Measurements from ENCODE around the gene SLCO1C1.
"Not testable (repeated sequence)": the region's sequence is repeated elsewhere in the genome, so short reads cannot be mapped to it uniquely, and the experiment has no call there.

SLCO1C1 gene, protein sequence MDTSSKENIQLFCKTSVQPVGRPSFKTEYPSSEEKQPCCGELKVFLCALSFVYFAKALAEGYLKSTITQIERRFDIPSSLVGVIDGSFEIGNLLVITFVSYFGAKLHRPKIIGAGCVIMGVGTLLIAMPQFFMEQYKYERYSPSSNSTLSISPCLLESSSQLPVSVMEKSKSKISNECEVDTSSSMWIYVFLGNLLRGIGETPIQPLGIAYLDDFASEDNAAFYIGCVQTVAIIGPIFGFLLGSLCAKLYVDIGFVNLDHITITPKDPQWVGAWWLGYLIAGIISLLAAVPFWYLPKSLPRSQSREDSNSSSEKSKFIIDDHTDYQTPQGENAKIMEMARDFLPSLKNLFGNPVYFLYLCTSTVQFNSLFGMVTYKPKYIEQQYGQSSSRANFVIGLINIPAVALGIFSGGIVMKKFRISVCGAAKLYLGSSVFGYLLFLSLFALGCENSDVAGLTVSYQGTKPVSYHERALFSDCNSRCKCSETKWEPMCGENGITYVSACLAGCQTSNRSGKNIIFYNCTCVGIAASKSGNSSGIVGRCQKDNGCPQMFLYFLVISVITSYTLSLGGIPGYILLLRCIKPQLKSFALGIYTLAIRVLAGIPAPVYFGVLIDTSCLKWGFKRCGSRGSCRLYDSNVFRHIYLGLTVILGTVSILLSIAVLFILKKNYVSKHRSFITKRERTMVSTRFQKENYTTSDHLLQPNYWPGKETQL

DNA sequence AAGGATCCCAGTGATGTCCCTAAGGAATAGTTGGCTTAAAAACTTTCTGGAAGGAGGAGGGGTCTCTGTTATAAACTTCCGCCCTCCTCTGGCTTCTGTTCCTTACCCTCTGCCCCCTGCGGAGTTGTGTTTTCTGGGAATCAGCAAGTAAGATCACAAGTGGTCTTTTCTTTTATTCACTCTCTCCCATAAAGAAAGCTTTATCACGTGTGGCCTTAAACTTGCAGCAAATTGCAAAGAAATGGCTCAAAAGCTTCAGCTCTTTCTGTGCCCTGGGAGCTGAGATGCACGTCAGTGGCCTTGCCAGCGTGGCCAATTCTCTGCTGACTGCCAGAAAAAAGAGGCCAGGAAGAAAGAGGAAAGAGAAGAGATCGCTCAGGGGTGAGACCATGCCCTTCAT lies at the start of gene SLCO1C1:
Gene SLCO1C1 (plus strand): TSS at position 101 of the 400 bp plus-strand sequence. CDS start 4,245 bp downstream, outside the sequence.
- in situ Hi-C loops (cut with HindIII; ENCODE audit: low sequenced_read_pairs): no loop called here

DNA sequence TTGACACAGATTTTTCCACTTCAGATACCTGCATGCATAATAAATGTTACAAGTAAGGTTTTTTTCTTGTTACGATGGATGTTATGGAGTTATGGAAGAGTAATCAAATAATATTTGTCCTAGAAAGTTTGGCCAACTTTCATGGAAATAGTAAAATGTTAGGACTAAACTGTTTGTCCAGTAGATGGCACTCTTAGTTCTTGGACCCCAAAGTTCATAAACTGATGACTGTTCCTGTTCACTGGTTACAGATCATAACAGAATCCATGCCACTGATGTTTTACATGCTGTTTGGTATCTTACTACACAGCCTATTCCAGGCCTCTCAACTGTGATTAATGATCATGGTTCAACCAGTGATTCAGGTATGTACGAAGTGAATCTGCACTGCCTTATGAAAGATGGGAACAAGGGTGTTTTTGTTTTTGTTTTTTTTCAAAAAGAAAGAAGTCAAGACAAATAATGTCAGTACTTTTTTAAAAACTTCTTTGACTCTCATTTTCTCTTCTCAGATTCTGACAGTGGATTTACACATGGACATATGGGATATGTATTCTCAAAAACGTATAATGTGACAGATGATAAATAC lies 48.8 kb upstream of the SLCO1C1 start:
- in situ Hi-C loops (cut with HindIII; ENCODE audit: low sequenced_read_pairs): no loop called here

DNA sequence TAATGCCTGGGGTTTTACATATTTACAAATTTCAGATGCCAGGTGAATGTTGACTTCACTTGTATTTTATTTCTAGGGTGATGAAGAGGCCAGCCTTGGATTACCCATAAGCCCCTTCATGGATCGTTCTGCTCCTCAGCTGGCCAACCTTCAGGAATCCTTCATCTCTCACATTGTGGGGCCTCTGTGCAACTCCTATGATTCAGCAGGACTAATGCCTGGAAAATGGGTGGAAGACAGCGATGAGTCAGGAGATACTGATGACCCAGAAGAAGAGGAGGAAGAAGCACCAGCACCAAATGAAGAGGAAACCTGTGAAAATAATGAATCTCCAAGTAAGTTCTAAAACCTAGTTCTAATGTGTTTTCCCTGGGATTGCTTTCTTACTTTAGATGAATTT lies 41.3 kb upstream of the SLCO1C1 start:
- in situ Hi-C loops (cut with HindIII; ENCODE audit: low sequenced_read_pairs): no loop called here

DNA sequence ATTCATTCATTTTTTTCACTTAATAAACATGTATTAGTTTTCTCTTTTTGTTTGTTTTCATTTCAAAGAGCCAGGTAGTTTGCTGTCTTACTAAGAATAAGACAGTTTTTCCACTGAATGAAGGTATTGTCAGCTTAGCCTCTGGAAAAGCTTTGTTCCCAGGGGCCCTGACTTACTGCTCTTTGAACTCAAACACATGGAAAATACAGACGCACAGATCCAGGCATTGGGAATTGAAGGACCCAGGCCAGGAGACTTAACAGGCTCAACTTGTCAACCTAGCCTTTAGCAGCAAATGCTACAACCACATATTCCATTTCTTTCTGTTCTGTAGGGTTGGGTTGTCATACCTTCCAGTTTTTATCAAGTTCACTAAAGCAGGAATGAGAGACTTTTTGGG lies 38.5 kb upstream of the SLCO1C1 start:
- in situ Hi-C loops (cut with HindIII; ENCODE audit: low sequenced_read_pairs): no loop called here

DNA sequence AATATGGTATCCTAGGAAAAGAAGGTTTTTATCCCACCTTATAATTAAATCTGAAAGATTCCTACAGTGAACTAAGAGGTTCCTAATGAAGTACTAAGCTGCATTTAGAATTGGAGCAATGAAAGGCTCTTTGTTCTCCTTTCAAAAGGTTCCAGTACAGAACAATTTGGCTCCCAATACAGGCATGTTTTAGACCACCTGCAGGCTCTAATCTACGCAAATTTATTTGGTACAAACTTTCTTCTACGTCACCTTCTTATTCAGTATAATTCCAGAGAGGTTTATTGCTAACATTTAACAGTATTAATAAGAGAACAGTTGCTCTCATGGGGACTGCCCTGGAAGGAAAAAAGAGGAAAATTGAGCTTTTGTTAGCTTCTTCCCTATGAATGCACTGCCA lies 37.6 kb upstream of the SLCO1C1 start:
- in situ Hi-C loops (cut with HindIII; ENCODE audit: low sequenced_read_pairs): no loop called here

DNA sequence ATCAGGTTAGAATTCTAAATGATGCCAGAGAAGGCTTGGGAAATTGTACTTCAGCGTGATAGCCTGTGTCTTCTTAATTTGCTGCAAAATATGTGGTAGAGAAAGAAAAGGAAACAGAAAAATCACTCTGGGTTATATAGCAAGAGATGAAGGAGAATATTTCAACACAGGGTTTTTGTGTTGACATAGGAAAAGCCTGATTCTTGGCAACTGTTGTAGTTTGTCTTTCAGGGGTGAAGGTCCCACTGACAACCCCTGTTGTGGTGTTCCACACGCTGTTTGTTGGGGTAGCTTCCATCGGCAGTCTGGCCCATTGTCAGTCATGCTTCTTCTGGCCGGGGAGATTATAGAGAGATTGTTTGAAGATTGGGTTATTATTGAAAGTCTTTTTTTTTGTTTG lies 13.8 kb upstream of the SLCO1C1 start:
- in situ Hi-C loops (cut with HindIII; ENCODE audit: low sequenced_read_pairs): no loop called here

DNA sequence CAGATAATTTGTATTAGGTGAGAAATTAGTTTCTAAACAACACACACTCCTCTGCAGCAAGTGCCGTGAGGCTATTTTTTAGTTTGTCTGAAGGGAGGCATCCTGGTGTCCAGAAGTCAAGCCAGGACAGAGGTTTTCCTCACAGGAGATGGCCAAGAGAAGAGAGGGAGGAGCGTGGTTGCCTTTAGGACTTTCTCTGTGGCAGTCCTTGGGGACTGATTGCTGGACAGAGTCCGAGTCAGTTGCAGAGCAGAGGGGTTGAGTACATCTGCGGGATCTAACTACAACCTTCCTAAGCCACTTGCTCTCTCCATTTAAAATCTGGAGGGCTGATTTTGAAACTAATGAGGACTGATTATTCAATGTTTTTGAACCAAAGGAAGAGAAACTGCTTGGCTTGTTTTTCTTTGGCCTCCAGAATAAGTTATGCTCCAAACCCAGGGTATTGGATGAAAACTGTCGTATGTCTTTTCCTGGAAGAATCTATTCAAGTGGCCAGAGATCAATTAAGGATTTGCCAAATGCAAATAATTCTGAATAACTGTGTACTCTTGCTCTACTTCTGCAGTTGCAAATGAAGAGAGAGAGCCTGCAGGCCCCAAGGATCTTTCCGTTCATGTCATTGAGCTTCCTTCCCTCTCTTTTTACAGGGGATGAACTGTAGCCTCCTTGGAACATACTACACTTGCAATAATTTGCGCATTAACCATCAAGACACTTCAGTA lies 1.2 kb downstream of the SLCO1C1 start:
- in situ Hi-C loops (cut with HindIII; ENCODE audit: low sequenced_read_pairs): no loop called here

DNA sequence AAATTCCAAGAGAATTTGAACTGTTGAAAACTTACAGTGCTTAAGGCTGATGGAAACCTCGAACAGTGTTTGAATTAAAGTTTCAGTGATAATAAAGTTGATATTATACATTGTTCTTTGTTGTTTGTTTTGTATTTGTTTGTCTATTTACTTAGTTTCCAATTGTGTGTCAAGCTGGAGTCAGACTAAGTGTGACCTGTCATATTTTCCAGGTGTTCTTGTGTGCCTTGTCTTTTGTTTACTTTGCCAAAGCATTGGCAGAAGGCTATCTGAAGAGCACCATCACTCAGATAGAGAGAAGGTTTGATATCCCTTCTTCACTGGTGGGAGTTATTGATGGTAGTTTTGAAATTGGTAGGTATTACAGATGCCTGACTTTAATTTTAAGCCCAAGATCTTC lies 6.0 kb downstream of the SLCO1C1 start:
- in situ Hi-C loops (cut with HindIII; ENCODE audit: low sequenced_read_pairs): no loop called here

DNA sequence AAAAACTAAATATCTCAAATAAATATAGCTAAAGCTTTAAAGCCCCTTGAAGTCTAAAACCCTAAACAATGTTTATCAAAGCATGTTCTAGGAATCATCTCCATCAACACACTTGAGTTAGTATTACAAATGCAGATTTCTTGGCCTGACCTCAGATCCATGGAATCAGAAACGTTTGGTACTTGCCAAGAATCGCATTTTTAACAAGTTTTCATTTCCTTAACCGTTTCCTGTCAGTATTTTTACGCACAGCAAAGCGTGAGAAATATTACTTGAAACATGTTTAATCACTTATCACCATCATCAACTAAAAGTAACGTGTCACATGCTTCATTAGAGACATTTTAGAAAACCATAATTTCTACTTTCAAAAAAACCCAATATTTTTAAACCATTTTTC lies 9.7 kb downstream of the SLCO1C1 start:
- in situ Hi-C loops (cut with HindIII; ENCODE audit: low sequenced_read_pairs): no loop called here

DNA sequence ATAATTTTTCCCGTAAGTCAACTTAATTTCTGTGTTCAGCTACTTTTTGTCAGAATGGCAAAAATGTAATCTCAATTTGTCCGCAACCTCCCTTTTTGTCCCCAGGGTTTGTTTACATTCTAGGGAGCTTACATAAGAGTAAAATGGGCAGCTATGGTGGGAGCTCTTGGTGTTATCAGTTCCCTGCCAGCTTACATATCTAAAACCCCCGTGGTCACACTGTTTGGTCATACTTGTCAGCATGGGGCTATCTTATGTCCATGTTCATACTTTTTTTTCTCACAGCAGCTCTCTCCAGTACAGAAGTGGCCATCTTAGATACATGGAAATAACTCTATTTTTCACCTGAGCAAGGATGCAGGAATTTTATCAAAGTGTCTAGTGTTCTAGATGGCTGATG lies 16.7 kb downstream of the SLCO1C1 start:
- in situ Hi-C loops (cut with HindIII; ENCODE audit: low sequenced_read_pairs): no loop called here

DNA sequence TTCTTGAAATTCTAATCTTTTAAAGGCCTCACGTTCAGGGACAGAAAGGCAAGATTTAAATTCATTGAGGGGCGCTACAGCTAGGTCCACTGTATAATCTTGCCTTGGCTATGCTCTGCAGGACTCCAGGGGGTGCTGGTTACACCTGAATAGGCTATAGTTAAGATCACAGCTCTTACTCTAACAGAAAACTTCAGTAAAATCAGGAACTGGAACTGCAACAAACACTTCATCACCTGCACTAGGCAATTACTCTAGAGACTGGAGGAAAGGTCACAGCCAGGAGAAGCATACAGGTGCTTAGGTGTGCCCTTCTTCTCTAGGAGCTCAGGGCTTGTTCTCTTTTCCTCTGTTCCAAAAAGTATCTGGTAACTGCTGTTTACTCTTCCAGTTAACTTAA lies 20.9 kb downstream of the SLCO1C1 start:
- in situ Hi-C loops (cut with HindIII; ENCODE audit: low sequenced_read_pairs): no loop called here

DNA sequence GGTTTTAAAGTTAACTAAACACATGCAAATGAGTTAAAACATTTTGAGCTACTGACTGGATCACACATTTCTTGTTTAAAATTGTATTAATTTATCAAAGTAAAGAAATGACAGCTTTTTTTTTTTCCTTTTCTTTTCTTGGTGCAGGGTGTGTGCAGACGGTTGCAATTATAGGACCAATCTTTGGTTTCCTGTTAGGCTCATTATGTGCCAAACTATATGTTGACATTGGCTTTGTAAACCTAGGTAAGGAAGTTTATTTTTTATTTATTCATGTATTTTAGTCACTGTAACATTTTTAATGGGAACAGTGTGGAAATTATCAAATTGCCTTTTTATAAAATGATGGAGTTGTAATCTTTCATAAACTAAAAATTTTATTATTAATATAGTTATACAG lies 21.9 kb downstream of the SLCO1C1 start:
- in situ Hi-C loops (cut with HindIII; ENCODE audit: low sequenced_read_pairs): no loop called here

DNA sequence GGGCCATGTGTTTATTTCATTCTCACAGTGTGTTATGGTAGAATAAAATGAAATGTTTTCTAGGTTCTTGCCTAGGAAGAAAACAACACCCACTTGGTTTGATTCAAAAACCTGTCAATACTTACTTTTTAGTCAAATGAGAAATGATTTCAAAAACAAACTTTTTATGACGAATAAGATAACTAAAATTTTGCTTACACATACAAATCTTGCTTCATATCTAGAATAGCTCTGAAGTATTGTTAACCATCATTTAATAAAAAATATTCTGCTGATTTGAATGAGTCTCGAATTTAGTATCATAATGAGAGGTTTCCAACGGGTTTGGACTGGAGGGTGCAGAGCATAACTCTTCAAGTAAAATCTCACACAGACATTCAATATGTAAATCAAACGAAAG lies 23.2 kb downstream of the SLCO1C1 start:
- in situ Hi-C loops (cut with HindIII; ENCODE audit: low sequenced_read_pairs): no loop called here

DNA sequence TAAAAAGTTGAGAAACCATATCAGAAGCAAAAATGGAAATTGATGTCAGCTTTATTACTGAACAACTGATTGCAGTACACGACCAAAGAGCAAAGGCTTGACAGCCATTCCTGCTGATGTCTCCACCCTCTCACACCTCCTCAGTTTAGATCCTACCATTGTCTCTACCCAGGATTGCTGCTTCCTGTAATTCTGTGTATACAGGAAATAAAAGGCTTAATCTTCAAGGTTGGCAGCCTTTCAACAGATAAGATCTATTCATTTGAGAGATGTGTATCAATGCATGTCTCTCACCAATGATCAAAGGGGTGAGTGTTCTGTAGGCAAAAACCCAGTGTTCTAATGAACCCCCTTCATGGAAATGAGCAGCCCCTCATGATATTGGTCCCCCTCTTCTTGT lies 27.0 kb downstream of the SLCO1C1 start:
- in situ Hi-C loops (cut with HindIII; ENCODE audit: low sequenced_read_pairs): no loop called here

DNA sequence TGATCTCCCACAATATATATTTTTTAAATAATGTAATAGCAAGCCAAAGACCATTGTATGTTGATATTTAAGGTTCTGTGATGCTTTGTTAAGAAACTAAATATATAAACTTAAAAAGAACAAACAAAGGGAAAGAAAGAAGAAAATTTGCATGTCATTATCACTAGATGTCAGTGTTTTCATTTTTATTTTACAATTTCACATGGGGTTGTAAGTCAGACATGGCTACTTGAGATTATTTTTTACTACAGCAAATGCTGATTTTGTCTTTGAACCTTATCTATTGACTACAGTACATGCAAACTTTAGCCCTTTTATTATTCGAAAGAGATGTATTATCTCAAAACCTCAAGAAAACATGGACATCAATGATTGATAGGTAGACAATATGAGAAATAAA lies 36.1 kb downstream of the SLCO1C1 start:
- in situ Hi-C loops (cut with HindIII; ENCODE audit: low sequenced_read_pairs): no loop called here

DNA sequence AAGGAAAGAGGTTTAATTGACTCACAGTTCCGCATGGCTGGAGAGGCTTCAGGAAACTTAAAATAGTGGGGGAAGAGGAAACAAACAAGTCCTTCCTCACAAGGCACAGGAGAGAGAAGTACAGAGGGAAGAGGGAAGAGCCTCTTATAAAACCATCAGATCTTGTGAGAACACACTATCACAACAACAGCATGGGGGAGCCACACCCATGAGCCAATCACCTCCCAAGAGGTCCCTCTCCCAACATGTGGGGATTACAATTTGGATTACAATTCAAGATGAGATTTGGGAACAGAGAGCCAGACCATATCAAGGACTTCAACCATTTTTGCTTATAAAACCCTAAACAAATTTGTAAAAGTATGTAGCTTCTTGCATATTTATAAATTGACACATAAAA lies 45.8 kb downstream of the SLCO1C1 start:
- in situ Hi-C loops (cut with HindIII; ENCODE audit: low sequenced_read_pairs): no loop called here

DNA sequence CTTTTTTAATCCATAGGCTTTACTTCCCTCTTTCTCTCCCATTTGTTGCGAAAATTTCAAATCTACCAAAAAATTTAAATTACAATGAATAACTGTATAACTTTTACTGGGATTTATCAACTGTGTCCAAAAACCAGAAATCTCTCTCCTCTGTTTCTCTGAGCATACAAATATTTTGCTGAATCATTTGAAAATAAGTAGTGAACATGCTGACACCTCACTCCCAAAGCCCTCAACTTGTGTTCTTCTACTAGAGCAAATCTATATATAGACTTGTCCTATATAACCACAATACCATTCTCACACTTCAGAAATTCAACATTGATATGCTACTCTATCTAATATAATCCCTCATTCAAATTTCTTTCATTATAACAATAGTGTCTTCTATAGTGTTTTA lies 53.1 kb downstream of the SLCO1C1 start:
- in situ Hi-C loops (cut with HindIII; ENCODE audit: low sequenced_read_pairs): no loop called here

DNA sequence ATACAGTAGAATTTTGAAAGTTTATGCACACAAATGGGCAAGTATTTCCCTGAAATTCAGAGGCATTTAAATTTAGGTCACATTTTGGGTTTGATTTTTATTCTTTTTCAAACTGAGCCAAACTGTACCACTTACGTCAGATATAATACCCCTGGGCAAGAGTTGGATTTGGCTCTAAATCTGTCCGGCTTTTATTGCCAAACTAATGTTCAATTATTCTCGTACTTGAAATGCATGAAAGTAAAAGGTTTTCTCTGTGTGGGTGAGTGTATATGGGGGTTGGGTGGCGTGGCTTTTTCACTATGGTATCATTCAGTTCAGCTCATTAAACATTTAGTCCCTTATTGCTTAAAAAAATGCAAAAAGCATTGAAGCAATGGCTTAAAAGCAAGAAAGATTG lies 55.9 kb downstream of the SLCO1C1 start:
- in situ Hi-C loops (cut with HindIII; ENCODE audit: low sequenced_read_pairs): no loop called here

DNA sequence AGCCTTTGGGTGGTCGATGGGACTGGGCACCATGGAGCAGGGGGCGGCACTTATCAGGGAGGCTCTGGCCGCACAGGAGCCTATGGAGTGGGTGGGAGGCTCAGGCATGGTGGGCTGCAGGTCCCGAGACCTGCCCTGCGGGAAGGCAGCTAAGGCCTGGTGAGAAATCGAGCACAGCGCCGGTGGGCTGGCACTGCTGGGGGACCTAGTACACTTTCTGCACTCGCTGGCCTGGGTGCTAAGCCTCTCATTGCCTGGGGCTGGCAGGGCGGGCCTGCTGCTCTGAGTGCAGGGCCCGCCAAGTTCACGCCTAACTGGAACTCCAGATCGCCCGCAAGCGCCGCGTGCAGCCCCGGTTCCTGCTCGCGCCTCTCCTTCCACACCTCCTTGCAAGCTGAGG lies 82.3 kb downstream of the SLCO1C1 start:
- in situ Hi-C loops (cut with HindIII; ENCODE audit: low sequenced_read_pairs): no loop called here

DNA sequence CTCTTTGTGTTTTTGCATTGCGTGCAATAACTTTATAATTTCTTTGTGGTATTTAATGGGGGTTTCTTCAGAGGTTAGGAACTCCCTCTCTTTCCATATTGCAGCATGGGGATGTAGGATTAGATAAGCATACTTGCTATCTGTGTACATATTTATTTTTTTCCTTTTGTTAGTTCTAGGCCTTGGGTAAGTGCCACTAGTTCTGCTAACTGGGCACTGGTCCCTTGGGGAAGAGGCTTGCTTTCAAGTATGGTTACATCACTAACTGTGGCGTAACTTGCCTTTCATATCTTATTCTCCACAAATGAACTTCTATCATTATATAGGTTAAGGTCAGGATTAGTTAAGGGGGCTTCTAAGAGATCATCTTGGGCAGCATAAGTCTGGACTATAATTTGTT lies 83.8 kb downstream of the SLCO1C1 start:
- in situ Hi-C loops (cut with HindIII; ENCODE audit: low sequenced_read_pairs): no loop called here

DNA sequence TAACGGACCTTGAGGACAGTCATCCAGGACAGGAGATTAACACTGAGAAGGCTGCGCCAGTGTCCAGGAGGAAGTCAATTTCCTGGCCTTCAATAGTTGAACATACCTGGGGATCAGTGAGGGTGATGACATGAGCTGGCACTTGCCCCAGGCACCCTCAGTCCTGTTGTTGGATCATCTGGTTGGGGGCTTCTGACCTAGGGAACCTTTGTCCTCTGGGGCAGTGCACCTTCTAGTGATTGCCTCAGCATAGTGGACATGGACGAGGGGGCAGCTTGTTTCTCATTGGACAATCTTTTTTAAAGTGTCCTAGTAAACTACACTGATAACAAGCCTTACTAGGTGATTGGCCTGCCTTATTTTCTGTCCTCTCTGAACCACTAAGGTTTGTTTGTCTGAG lies 84.8 kb downstream of the SLCO1C1 start:
- in situ Hi-C loops (cut with HindIII; ENCODE audit: low sequenced_read_pairs): not testable (repeated sequence)
